HepG2 (cell line): ENCODE results near the gene PSMB10. TPM values are rescaled to one million over a fixed set of nuclear protein-coding genes. Genes with fewer than 3 reads are reported as not detected.

ENCODE experiments used
- BORCS8-MEF2B ChIP-seq: sonication (generic); formaldehyde crosslinking; IDR thresholded peaks from 2 replicates; pipeline ENCODE4 v1.8.0; 2022; ENCODE audit warnings: mild to moderate bottlenecking, missing genetic modification reagents
- CENPX ChIP-seq: sonication (generic); formaldehyde crosslinking; IDR thresholded peaks from 2 replicates; pipeline ENCODE4 v1.9.0; 2021; ENCODE audit warnings: mild to moderate bottlenecking, missing genetic modification reagents, moderate library complexity
- FOXJ3 ChIP-seq: sonication (generic); formaldehyde crosslinking; IDR thresholded peaks from 2 replicates; pipeline ENCODE4 v1.4.0; 2020; ENCODE audit warnings: missing genetic modification reagents, mild to moderate bottlenecking, borderline replicate concordance
- HDAC1 ChIP-seq: sonication (generic); formaldehyde crosslinking; IDR thresholded peaks from 2 replicates; pipeline ENCODE4 v1.5.1; 2020; ENCODE audit warnings: mild to moderate bottlenecking, missing genetic modification reagents
- HOXA9 ChIP-seq: sonication (generic); formaldehyde crosslinking; IDR thresholded peaks from 2 replicates; pipeline ENCODE4 v1.8.1; 2022; ENCODE audit warnings: missing genetic modification reagents, mild to moderate bottlenecking, moderate library complexity, borderline replicate concordance
- NFKBIZ ChIP-seq: IDR thresholded peaks from 2 replicates; pipeline ENCODE4 v1.6.1; 2018; ENCODE audit warnings: missing genetic modification reagents, missing compliant biosample characterization
- NR2F1 ChIP-seq, 2 experiments: fragments of 450-650 bp in 1 of 2; formaldehyde crosslinking in 1 of 2; IDR thresholded peaks; 2 replicates each; pipeline versions ENCODE4 v1.5.0 to v1.6.1; 2016 to 2020; ENCODE audit warnings: mild to moderate bottlenecking in 1 of 2, missing compliant biosample characterization in 1 of 2, missing genetic modification reagents in 1 of 2, moderate library complexity in 1 of 2
- POGZ ChIP-seq: sonication (generic); formaldehyde crosslinking; IDR thresholded peaks from 2 replicates; pipeline ENCODE4 v1.4.0; 2020; ENCODE audit warnings: mild to moderate bottlenecking, missing genetic modification reagents
- POLR2A ChIP-seq, 2 experiments: IDR thresholded peaks; 2 replicates each; pipeline ENCODE4 v1.6.1; 2011; ENCODE audit warnings: low read depth in 2 of 2, low read length in 2 of 2, mild to moderate bottlenecking in 1 of 2, moderate library complexity in 1 of 2; ENCODE audit not compliant: insufficient read depth in 1 of 2
- RBM22 ChIP-seq: fragments of 200-400 bp; formaldehyde crosslinking; optimal IDR thresholded peaks from 2 replicates; pipeline ENCODE3; 2017; ENCODE audit warnings: mild to moderate bottlenecking, low read length, moderate library complexity
- TBP ChIP-seq: sonication (generic); formaldehyde crosslinking; IDR thresholded peaks from 2 replicates; pipeline ENCODE4 v1.5.0; 2020; ENCODE audit warnings: missing genetic modification reagents
- ZBTB42 ChIP-seq: sonication (generic); formaldehyde crosslinking; IDR thresholded peaks from 2 replicates; pipeline ENCODE4 v1.5.0; 2020; ENCODE audit warnings: mild to moderate bottlenecking, missing genetic modification reagents
- ZFP37 ChIP-seq: sonication (generic); formaldehyde crosslinking; IDR thresholded peaks from 2 replicates; pipeline ENCODE4 v1.4.0; 2020; ENCODE audit warnings: missing genetic modification reagents, borderline replicate concordance
- ZNF460 ChIP-seq: sonication (generic); formaldehyde crosslinking; IDR thresholded peaks from 2 replicates; pipeline ENCODE4 v1.5.1; 2020; ENCODE audit warnings: missing genetic modification reagents, mild to moderate bottlenecking, borderline replicate concordance
- ZNF570 ChIP-seq: sonication (generic); formaldehyde crosslinking; IDR thresholded peaks from 2 replicates; pipeline ENCODE4 v1.4.0; 2020; ENCODE audit warnings: mild to moderate bottlenecking, missing genetic modification reagents, borderline replicate concordance
- ZSCAN22 ChIP-seq: sonication (generic); formaldehyde crosslinking; IDR thresholded peaks from 2 replicates; pipeline ENCODE4 v1.4.0; 2020; ENCODE audit warnings: mild to moderate bottlenecking, missing genetic modification reagents
- polyA plus RNA-seq, 8 experiments: library from polyadenylated mRNA; depleted of rRNA in 3 of 8; stranded (reverse) in 7 of 8; unstranded in 1 of 8; fragments of >200 nt; fragmentation: Illumina TruSeq in 4 of 8; extraction: Trizol in 4 of 8; gene quantifications; 2 replicates each; pipeline versions ENCODE4 v1.2.1 to v1.2.3, GENCODE V29; 2011 to 2016; ENCODE audit warnings: low read depth in 4 of 8, missing spikeins in 1 of 8, mixed read lengths in 1 of 8; ENCODE audit not compliant: insufficient read depth in 1 of 8
- total RNA-seq, 5 experiments: library from RNA; depleted of rRNA; stranded (reverse); fragments of >200 nt; fragmentation: Illumina TruSeq; extraction: Trizol; gene quantifications; 2 replicates each; pipeline ENCODE4 v1.2.3, GENCODE V29; 2016; ENCODE audit warnings: low read depth in 1 of 5
- TF ChIP-seq, protein P1 (sequence below): sonication (generic); formaldehyde crosslinking; IDR thresholded peaks from 2 replicates; pipeline ENCODE4 v1.5.0; 2020; ENCODE audit warnings: missing genetic modification reagents, mild to moderate bottlenecking, borderline replicate concordance
- TF ChIP-seq, protein P2 (sequence below): sonication (generic); formaldehyde crosslinking; IDR thresholded peaks from 2 replicates; pipeline ENCODE4 v1.4.0; 2020; ENCODE audit warnings: low read depth, missing genetic modification reagents
- TF ChIP-seq, protein P3 (sequence below): IDR thresholded peaks from 2 replicates; pipeline ENCODE4 v1.6.1; 2016; ENCODE audit warnings: low read depth
- TF ChIP-seq, protein P4 (sequence below): sonication (generic); formaldehyde crosslinking; IDR thresholded peaks from 2 replicates; pipeline ENCODE4 v1.5.1; 2020; ENCODE audit warnings: mild to moderate bottlenecking, missing genetic modification reagents, borderline replicate concordance

PSMB10 gene
- total and polyA plus RNA-seq, 2 of the 13 experiments (the other 11 are each of a cell fraction or from before 2014, with no cell fraction given), result 12.7 to 65.9 TPM

DNA sequence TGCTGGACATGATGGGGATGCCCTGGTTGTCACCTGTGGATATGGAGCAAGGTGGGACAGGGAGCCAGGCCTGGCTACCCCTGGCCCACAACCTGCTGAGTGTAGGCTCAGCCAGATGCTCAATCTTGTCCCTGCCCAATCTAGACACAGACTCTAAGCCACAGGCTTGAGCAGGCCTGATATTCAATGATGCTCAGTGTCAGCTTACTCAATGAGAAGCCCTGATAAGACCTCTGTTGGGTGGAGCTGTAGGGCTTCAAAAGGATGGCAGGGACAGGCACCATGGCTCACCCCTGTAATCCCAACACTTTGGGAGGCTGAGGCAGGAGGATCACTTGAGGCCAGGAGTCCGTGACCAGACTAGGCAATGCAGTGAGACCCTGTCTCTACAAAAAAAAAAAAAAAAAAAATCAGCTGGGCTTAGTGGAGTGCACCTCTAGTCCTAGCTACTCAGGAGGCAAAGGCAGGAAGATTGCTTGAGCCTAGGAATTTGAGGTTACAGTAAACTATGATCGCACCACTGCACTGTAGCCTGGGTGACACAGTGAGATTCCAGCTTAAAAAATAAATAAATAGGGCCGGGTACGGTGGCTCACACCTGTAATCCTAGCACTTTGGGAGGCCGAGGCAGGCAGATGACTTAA is 3.9 kb upstream of the PSMB10 start (continued):
- TF ChIP-seq, protein P1, sequence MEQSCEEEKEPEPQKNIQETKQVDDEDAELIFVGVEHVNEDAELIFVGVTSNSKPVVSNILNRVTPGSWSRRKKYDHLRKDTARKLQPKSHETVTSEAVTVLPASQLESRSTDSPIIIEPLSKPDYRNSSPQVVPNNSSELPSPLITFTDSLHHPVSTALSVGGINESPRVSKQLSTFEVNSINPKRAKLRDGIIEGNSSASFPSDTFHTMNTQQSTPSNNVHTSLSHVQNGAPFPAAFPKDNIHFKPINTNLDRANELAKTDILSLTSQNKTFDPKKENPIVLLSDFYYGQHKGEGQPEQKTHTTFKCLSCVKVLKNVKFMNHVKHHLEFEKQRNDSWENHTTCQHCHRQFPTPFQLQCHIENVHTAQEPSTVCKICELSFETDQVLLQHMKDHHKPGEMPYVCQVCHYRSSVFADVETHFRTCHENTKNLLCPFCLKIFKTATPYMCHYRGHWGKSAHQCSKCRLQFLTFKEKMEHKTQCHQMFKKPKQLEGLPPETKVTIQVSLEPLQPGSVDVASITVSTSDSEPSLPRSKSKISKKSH (CRISPR knock-in tag), result peak; percentile 33; the same call in 1 of the 2 replicates
- TF ChIP-seq ZSCAN22 (no peak), HDAC1 (CRISPR knock-in tag) (no peak), ZNF460 (peak; percentile 31; the same call in 1 of the 2 replicates), ZNF570 (CRISPR knock-in tag) (no peak), POLR2A (IDR thresholded peaks at IDR 0.05; ENCODE audit: insufficient read depth in 1 of 2, low read depth in 2 of 2, low read length in 2 of 2) (peak in 1 of 2 experiments; percentile 48; a peak in 1 of 4 replicates), BORCS8-MEF2B (CRISPR knock-in tag) (no peak), FOXJ3 (CRISPR knock-in tag) (no peak), RBM22 (peak; percentile 24), CENPX (CRISPR knock-in tag) (no peak), ZFP37 (CRISPR knock-in tag) (no peak), HOXA9 (CRISPR knock-in tag) (0 out of 2 replicates have a peak, but pooled peaks have one; percentile 46), NFKBIZ (CRISPR knock-in tag) (no peak), NR2F1 (CRISPR knock-in tag; IDR thresholded peaks at IDR 0.05) (no peak), POGZ (no peak), ZBTB42 (no peak), TBP (CRISPR knock-in tag) (no peak)
- TF ChIP-seq, protein P2, sequence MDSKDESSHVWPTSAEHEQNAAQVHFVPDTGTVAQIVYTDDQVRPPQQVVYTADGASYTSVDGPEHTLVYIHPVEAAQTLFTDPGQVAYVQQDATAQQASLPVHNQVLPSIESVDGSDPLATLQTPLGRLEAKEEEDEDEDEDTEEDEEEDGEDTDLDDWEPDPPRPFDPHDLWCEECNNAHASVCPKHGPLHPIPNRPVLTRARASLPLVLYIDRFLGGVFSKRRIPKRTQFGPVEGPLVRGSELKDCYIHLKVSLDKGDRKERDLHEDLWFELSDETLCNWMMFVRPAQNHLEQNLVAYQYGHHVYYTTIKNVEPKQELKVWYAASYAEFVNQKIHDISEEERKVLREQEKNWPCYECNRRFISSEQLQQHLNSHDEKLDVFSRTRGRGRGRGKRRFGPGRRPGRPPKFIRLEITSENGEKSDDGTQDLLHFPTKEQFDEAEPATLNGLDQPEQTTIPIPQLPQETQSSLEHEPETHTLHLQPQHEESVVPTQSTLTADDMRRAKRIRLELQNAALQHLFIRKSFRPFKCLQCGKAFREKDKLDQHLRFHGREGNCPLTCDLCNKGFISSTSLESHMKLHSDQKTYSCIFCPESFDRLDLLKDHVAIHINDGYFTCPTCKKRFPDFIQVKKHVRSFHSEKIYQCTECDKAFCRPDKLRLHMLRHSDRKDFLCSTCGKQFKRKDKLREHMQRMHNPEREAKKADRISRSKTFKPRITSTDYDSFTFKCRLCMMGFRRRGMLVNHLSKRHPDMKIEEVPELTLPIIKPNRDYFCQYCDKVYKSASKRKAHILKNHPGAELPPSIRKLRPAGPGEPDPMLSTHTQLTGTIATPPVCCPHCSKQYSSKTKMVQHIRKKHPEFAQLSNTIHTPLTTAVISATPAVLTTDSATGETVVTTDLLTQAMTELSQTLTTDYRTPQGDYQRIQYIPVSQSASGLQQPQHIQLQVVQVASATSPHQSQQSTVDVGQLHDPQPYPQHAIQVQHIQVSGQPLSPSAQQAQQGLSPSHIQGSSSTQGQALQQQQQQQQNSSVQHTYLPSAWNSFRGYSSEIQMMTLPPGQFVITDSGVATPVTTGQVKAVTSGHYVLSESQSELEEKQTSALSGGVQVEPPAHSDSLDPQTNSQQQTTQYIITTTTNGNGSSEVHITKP (CRISPR knock-in tag), result no peak
- TF ChIP-seq, protein P3, sequence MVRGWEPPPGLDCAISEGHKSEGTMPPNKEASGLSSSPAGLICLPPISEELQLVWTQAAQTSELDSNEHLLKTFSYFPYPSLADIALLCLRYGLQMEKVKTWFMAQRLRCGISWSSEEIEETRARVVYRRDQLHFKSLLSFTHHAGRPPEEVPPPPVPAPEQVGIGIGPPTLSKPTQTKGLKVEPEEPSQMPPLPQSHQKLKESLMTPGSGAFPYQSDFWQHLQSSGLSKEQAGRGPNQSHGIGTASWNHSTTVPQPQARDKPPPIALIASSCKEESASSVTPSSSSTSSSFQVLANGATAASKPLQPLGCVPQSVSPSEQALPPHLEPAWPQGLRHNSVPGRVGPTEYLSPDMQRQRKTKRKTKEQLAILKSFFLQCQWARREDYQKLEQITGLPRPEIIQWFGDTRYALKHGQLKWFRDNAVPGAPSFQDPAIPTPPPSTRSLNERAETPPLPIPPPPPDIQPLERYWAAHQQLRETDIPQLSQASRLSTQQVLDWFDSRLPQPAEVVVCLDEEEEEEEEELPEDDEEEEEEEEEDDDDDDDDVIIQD (CRISPR knock-in tag), result no peak
- TF ChIP-seq, protein P4, sequence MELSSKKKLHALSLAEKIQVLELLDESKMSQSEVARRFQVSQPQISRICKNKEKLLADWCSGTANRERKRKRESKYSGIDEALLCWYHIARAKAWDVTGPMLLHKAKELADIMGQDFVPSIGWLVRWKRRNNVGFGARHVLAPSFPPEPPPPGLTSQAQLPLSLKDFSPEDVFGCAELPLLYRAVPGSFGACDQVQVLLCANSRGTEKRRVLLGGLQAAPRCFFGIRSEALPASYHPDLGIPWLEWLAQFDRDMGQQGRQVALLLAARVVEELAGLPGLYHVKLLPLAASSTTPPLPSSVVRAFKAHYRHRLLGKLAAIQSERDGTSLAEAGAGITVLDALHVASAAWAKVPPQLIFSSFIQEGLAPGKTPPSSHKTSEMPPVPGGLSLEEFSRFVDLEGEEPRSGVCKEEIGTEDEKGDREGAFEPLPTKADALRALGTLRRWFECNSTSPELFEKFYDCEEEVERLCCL, result no peak
